ENCODE measurements around the gene CPA2. TPM values are rescaled to one million over a fixed set of nuclear protein-coding genes. Genes with fewer than 3 reads are reported as not detected.

The CPA2 gene
- total RNA-seq, 2 donors from 2014 or later, result not detected

DNA sequence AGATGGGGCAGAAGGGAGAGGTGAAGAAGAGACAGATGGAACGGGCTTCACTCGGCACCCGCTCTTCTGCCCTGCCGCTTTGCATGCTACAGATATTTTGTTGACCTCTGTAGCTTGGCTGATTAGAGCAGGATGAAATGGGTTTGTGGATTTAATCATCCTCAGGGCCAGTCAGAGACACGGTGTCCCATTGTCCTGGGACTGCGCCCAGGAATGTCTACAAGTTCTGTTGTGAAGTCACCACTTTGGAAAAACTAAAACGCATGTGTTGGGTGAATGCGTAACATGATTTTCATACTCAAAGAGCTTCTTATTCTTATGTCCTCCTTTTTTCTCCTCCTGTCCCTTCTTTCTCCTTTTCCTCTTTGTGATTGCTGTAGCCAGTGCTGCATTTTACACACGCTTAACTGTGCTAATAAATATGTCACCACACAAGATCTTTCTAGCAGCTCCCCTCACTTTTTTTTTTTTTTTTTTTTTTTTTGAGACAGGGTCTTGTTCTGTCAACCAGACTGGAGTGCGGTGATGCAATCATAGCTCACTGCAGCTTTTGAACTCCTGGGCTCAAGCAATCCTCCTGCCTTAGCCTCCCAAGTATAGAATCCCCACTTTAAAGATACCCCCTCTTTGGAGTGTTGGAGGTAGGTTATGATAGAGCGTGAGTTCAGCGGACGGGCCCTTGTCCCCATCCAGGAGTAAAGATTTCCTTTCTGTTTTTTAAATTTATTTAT lies 29.7 kb downstream of the CPA2 start:
- no peaks in the 10 kb centered on the region for H3K4me1 ChIP-seq (replicated peaks)
- no peaks in the 10 kb centered on the region for H3K36me3 ChIP-seq
- no peak for DNase-seq (ENCODE audit: low spot score)
- TF ChIP-seq, protein P1, sequence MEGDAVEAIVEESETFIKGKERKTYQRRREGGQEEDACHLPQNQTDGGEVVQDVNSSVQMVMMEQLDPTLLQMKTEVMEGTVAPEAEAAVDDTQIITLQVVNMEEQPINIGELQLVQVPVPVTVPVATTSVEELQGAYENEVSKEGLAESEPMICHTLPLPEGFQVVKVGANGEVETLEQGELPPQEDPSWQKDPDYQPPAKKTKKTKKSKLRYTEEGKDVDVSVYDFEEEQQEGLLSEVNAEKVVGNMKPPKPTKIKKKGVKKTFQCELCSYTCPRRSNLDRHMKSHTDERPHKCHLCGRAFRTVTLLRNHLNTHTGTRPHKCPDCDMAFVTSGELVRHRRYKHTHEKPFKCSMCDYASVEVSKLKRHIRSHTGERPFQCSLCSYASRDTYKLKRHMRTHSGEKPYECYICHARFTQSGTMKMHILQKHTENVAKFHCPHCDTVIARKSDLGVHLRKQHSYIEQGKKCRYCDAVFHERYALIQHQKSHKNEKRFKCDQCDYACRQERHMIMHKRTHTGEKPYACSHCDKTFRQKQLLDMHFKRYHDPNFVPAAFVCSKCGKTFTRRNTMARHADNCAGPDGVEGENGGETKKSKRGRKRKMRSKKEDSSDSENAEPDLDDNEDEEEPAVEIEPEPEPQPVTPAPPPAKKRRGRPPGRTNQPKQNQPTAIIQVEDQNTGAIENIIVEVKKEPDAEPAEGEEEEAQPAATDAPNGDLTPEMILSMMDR (IDR thresholded peaks at IDR 0.05), result no peak
- no peak for TF ChIP-seq POLR2A (IDR thresholded peaks at IDR 0.05)
- no peak for TF ChIP-seq POLR2AphosphoS5 (IDR thresholded peaks at IDR 0.05)
- intact Hi-C loops (cut with DNase I), result no loop called here
- 82% methylated on average over 13 of the region's 13 CpGs for WGBS
- no peaks in the 10 kb centered on the region for H3K9me3 ChIP-seq
- H3K4me3 ChIP-seq, result no peak overlapping the region
- no peaks in the 10 kb centered on the region for H3K27me3 ChIP-seq (replicated peaks; ENCODE audit: insufficient read depth)
- no peak overlapping the region for H3K27ac ChIP-seq

DNA sequence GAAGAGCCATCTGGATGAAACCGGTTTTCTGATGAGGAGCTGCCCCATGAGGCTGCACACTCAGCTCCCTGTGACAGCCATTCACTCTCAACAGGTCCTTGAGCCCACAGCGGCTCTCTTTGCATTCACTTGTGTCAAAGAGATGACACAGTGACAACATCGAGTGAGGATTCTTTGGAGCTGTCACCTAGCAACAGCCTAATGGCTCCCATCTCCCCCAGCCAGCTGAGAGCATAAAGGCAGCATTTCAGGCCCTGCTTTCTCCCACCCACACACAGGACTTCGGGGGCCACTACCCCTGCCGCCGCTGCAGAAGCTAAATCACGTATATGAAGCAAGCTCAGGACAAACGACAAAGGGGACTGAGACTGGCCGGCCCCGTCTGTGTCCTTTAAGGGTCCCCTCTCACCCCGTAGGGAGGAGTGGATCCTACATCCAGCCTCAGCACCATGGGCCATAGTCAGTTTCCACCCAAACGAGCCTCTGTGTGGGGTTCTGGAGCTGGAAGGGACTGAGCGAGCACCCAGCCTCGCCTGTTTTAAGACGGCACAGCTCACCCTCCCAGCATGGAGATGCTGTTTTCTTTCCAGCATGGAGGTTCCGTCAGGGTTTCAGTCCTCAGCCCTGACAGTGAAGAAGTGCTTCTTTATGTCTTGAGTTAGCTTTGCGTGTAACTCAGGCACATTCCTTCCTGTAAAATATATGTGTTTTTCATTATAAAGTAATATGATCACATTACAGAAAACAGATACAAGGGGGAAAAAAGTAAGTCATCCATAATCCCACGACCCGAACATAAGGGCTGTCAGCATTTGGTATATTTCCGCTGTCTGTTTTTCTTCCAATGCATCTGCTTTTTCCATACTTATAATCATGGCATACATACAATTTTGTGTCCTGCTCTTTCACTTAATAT lies 31.2 kb downstream of the CPA2 start:
- WGBS, result 86% methylated on average over 20 of the region's 20 CpGs
- Histone ChIP-seq H3K27me3 (replicated peaks; ENCODE audit: insufficient read depth) (no peaks in the 10 kb centered on the region), H3K4me3 (no peak overlapping the region), H3K9me3 (no peaks in the 10 kb centered on the region), H3K27ac (no peak overlapping the region), H3K36me3 (no peaks in the 10 kb centered on the region), H3K4me1 (replicated peaks) (no peaks in the 10 kb centered on the region)
- intact Hi-C loops (cut with DNase I), result no loop called here
- no peak for DNase-seq (ENCODE audit: low spot score)
- TF ChIP-seq POLR2AphosphoS5 (IDR thresholded peaks at IDR 0.05) (no peak), POLR2A (IDR thresholded peaks at IDR 0.05) (no peak)
- TF ChIP-seq, protein P1 (IDR thresholded peaks at IDR 0.05), result no peak

DNA sequence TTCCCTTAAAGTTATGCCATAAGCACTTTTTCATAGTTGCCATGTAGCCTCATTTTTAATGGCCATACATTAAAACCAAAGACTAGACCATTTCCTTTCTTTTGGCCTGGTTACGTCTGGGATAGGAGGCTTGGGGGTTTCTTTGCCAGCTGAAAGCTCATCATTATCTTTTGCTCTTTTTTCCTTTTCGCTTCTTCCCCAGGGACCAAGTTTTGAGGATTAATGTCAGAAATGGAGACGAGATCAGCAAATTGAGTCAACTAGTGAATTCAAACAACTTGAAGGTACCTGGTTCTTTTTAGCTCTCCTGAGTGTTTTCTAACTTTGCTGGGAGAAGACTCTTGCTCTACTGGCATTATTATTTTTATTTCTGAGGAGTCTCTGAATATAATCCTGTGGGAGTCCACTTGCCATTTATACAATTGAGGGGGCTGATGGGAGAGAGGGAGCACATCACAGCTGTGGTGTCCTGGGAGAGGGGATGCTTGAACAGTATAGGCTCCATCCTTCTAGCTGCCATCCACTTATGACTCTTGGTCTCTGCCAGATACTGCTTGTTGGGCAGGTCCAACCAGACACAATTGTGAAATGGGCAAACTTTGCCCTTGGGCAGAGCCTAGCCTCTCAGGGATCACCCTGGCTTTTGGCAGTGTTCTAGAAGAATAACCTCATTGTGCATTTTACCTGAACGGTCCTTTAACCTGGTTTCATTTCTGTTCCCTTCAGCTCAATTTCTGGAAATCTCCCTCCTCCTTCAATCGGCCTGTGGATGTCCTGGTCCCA lies 32.1 kb downstream of the CPA2 start:
- Histone ChIP-seq H3K9me3 (no peaks in the 10 kb centered on the region), H3K4me1 (replicated peaks) (no peaks in the 10 kb centered on the region), H3K36me3 (no peaks in the 10 kb centered on the region), H3K27ac (no peak overlapping the region), H3K27me3 (replicated peaks; ENCODE audit: insufficient read depth) (no peaks in the 10 kb centered on the region), H3K4me3 (no peak overlapping the region)
- no peak for DNase-seq (ENCODE audit: low spot score)
- TF ChIP-seq POLR2A (IDR thresholded peaks at IDR 0.05) (no peak), POLR2AphosphoS5 (IDR thresholded peaks at IDR 0.05) (no peak)
- TF ChIP-seq, protein P1 (IDR thresholded peaks at IDR 0.05), result no peak
- intact Hi-C loops (cut with DNase I), result no loop called here
- 85% methylated on average over 5 of the region's 5 CpGs for WGBS

DNA sequence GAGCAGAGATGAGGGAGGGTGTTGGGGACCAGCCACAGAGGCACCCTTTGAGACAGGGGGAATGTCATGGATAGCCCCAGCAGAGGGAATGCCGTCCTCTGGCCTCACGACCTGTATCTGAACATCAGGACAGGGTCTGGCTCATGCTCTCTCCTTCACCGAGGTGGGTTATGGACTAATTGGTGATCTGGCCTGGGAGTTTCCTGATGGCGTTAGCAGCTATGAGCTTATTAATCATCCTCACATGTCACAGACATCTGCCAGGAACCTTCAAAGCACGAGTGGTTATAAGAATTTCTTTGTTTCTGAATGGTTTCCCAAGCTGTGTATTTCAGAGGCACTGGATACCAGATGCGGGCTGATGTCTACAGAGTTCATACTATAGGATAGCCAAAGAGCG lies 33.2 kb downstream of the CPA2 start:
- WGBS, result 77% methylated on average over 7 of the region's 7 CpGs
- H3K4me1 ChIP-seq (replicated peaks), result no peaks in the 10 kb centered on the region
- H3K9me3 ChIP-seq, result no peaks in the 10 kb centered on the region
- no peaks in the 10 kb centered on the region for H3K27me3 ChIP-seq (replicated peaks; ENCODE audit: insufficient read depth)
- intact Hi-C loops (cut with DNase I), result no loop called here
- TF ChIP-seq, protein P1 (IDR thresholded peaks at IDR 0.05), result no peak
- TF ChIP-seq POLR2A (IDR thresholded peaks at IDR 0.05), result no peak
- TF ChIP-seq POLR2AphosphoS5 (IDR thresholded peaks at IDR 0.05), result no peak
- no peaks in the 10 kb centered on the region for H3K36me3 ChIP-seq
- no peak overlapping the region for H3K4me3 ChIP-seq
- DNase-seq (ENCODE audit: low spot score), result no peak
- no peak overlapping the region for H3K27ac ChIP-seq
